Activated naive CD4-positive, alpha-beta T cell treated with anti-CD3 and anti-CD28 coated beads for 36 hours (primary cell): ENCODE measurements around the gene KRTAP2-2. TPM values are rescaled to one million over a fixed set of nuclear protein-coding genes. Genes with fewer than 3 reads are reported as not detected.

Source experiments
- CTCF ChIA-PET: fragments of 350-600 bp; sonication (Branson Sonifier 250); formaldehyde crosslinking; loops from one replicate; lab custom pipeline; 2021; ENCODE audit warnings: antibody characterized with exemption; lab: Charles Lee
- DNase-seq: peaks from one replicate; pipeline ENCODE4 v3.0.0-alpha.2; 2020
- H3K27ac Mint-ChIP-seq: one replicate; pipeline ENCODE4 v1.8.0; 2021; ENCODE audit warnings: mild to moderate bottlenecking, mixed read lengths
- H3K27me3 Mint-ChIP-seq: one replicate; pipeline ENCODE4 v1.8.0; 2021; ENCODE audit warnings: low read depth, mixed read lengths
- H3K36me3 Mint-ChIP-seq: one replicate; pipeline ENCODE4 v1.8.0; 2021; ENCODE audit warnings: low read depth, mixed read lengths
- H3K4me1 Mint-ChIP-seq: one replicate; pipeline ENCODE4 v1.8.0; 2021; ENCODE audit warnings: low read depth, mixed read lengths
- H3K4me3 Mint-ChIP-seq: one replicate; pipeline ENCODE4 v1.8.0; 2021; ENCODE audit warnings: mild to moderate bottlenecking, moderate library complexity, mixed read lengths
- H3K9me3 Mint-ChIP-seq: one replicate; pipeline ENCODE4 v1.8.0; 2021; ENCODE audit warnings: mixed read lengths
- intact Hi-C: fragments of 100-400 bp; cut with micrococcal nuclease; formaldehyde crosslinking; loops from one replicate; pipeline ENCODE4 v1.15.1; 2023
- total RNA-seq, 2 experiments: library from RNA; stranded (reverse); gene quantifications; one replicate each; pipeline ENCODE4 v1.2.3, GENCODE V29; 2021

Gene KRTAP2-2
- total RNA-seq, 2 experiments from 2014 or later: not detected

- Mint-ChIP-seq H3K4me3 (no peak overlapping the region), H3K27ac (no peak overlapping the region), H3K36me3 (no peaks in the 10 kb centered on the region), H3K9me3 (no peaks in the 10 kb centered on the region), H3K4me1 (no peaks in the 10 kb centered on the region), H3K27me3 (no peaks in the 10 kb centered on the region)
- intact Hi-C loops: no loop called here
- no peak for DNase-seq
- CTCF ChIA-PET: no interaction called here
Observed at GRCh38 chr17:41012326-41013120, 42.5 kb downstream of the KRTAP2-2 start.

GRCh38 chr17:41010441-41010840, 44.6 kb downstream of the KRTAP2-2 start:
- Mint-ChIP-seq H3K27me3 (no peaks in the 10 kb centered on the region), H3K36me3 (no peaks in the 10 kb centered on the region), H3K4me1 (no peaks in the 10 kb centered on the region), H3K4me3 (no peak overlapping the region), H3K9me3 (no peaks in the 10 kb centered on the region), H3K27ac (no peak overlapping the region)
- intact Hi-C loops: no loop called here
- no peak for DNase-seq
- CTCF ChIA-PET: interaction anchor here (0.6 kb wide), 1 partner anchor 15 kb away, joined by 3 read pairs; no protein-coding TSS in a partner anchor

GRCh38 chr17:41009936-41010335, 45.1 kb downstream of the KRTAP2-2 start:
- intact Hi-C loops: no loop called here
- H3K9me3 Mint-ChIP-seq: no peaks in the 10 kb centered on the region
- H3K4me3 Mint-ChIP-seq: no peak overlapping the region
- no peak overlapping the region for H3K27ac Mint-ChIP-seq
- no peaks in the 10 kb centered on the region for H3K4me1 Mint-ChIP-seq
- no peaks in the 10 kb centered on the region for H3K36me3 Mint-ChIP-seq
- no peak for DNase-seq
- CTCF ChIA-PET: interaction anchor here (0.6 kb wide), 1 partner anchor 14 kb away, joined by 3 read pairs; no protein-coding TSS in a partner anchor
- H3K27me3 Mint-ChIP-seq: no peaks in the 10 kb centered on the region

- no peaks in the 10 kb centered on the region for H3K27me3 Mint-ChIP-seq
- CTCF ChIA-PET: no interaction called here
- no peaks in the 10 kb centered on the region for H3K9me3 Mint-ChIP-seq
- H3K4me3 Mint-ChIP-seq: no peak overlapping the region
- no peaks in the 10 kb centered on the region for H3K36me3 Mint-ChIP-seq
- intact Hi-C loops: no loop called here
- H3K4me1 Mint-ChIP-seq: no peaks in the 10 kb centered on the region
- H3K27ac Mint-ChIP-seq: no peak overlapping the region
- DNase-seq: no peak
Observed at GRCh38 chr17:41009301-41009760, 45.7 kb downstream of the KRTAP2-2 start.

DNA sequence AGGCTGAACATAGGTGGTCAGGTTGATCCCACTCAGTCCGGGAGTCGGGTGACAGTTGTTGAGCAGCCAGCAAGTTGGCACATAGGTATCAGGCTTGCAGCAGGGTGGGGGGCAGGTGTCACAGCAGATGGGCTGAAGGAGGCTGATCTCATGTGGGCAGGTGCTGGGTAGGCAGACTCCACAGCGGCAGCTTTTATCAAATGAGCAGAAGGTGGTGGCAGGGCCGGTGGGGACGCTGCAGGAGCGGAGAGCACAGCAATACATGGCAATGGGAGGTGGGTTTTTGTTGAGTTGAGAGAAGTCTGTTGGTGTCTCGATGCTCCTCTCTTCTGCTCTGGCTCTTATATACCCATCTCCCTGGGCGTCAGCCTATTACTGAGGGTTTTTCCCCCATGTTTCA, 46.2 kb downstream of the KRTAP2-2 start, which contains the start of gene KRTAP3-1:
Gene KRTAP3-1 (minus strand): TSS at position 318 of the 400 bp plus-strand sequence. CDS start 54 bp downstream, at position 264.
- H3K27ac Mint-ChIP-seq: no peak within 1 kb of the TSS

More for the DNA sequence above, 46.2 kb downstream of the KRTAP2-2 start, which contains the start of gene KRTAP3-1:
- CTCF ChIA-PET: no interaction called here
- no peak for DNase-seq
- Mint-ChIP-seq H3K36me3 (no peaks in the 10 kb centered on the region), H3K4me1 (no peaks in the 10 kb centered on the region), H3K27me3 (no peaks in the 10 kb centered on the region), H3K9me3 (no peaks in the 10 kb centered on the region), H3K4me3 (no peak within 1 kb of the TSS)
- intact Hi-C loops: no loop called here

Other genes with a start within 250 kb of the KRTAP2-2 start
- 10 to 100 TPM; 32.5 to 34.7 TPM for gene KRT10, start 232.6 kb downstream of the KRTAP2-2 start, total RNA-seq
- not detected for gene KRT12, start 188.0 kb downstream of the KRTAP2-2 start, total RNA-seq
- gene KRT20, start 170.0 kb downstream of the KRTAP2-2 start, total RNA-seq: not detected
- gene KRT23, start 117.6 kb downstream of the KRTAP2-2 start, total RNA-seq: not detected
- not detected for gene KRT39, start 88.3 kb downstream of the KRTAP2-2 start, total RNA-seq
- gene KRT40, start 70.9 kb downstream of the KRTAP2-2 start, total RNA-seq: not detected
- not detected for gene KRTAP3-3, start 61.1 kb downstream of the KRTAP2-2 start, total RNA-seq
- not detected for gene KRTAP3-2, start 55.3 kb downstream of the KRTAP2-2 start, total RNA-seq
- gene KRTAP3-1, start 46.1 kb downstream of the KRTAP2-2 start, total RNA-seq: not detected
- gene KRTAP1-5, start 28.0 kb downstream of the KRTAP2-2 start, total RNA-seq: not detected
- not detected for gene KRTAP1-4, start 25.0 kb downstream of the KRTAP2-2 start, total RNA-seq
- not detected for gene KRTAP1-3, start 20.4 kb downstream of the KRTAP2-2 start, total RNA-seq
- not detected for gene KRTAP1-1, start 13.8 kb downstream of the KRTAP2-2 start, total RNA-seq
- not detected for gene KRTAP2-1, start 7.9 kb downstream of the KRTAP2-2 start, total RNA-seq
- not detected for gene KRTAP2-3, start 4.9 kb upstream of the KRTAP2-2 start, total RNA-seq
- not detected for gene KRTAP2-4, start 10.6 kb upstream of the KRTAP2-2 start, total RNA-seq
- gene KRTAP4-7, start 28.9 kb upstream of the KRTAP2-2 start, total RNA-seq: not detected
- not detected for gene KRTAP4-8, start 42.9 kb upstream of the KRTAP2-2 start, total RNA-seq
- gene KRTAP4-16, start 47.0 kb upstream of the KRTAP2-2 start, total RNA-seq: not detected
- not detected for gene KRTAP4-9, start 50.2 kb upstream of the KRTAP2-2 start, total RNA-seq
- gene KRTAP4-11, start 63.1 kb upstream of the KRTAP2-2 start, total RNA-seq: not detected
- gene KRTAP4-12, start 69.0 kb upstream of the KRTAP2-2 start, total RNA-seq: not detected
- gene KRTAP4-6, start 85.3 kb upstream of the KRTAP2-2 start, total RNA-seq: not detected
- gene KRTAP4-5, start 94.6 kb upstream of the KRTAP2-2 start, total RNA-seq: not detected
- not detected for gene KRTAP4-4, start 105.5 kb upstream of the KRTAP2-2 start, total RNA-seq
- gene KRTAP4-3, start 113.0 kb upstream of the KRTAP2-2 start, total RNA-seq: not detected
- not detected for gene KRTAP4-2, start 123.0 kb upstream of the KRTAP2-2 start, total RNA-seq
- not detected for gene KRTAP4-1, start 129.7 kb upstream of the KRTAP2-2 start, total RNA-seq
- gene KRTAP9-1, start 134.7 kb upstream of the KRTAP2-2 start, total RNA-seq: not detected
- not detected for gene KRTAP9-2, start 171.4 kb upstream of the KRTAP2-2 start, total RNA-seq
- not detected for gene KRTAP9-3, start 177.2 kb upstream of the KRTAP2-2 start, total RNA-seq
- gene KRTAP9-8, start 182.8 kb upstream of the KRTAP2-2 start, total RNA-seq: not detected
- not detected for gene KRTAP9-4, start 194.5 kb upstream of the KRTAP2-2 start, total RNA-seq
- gene KRTAP9-9, start 200.2 kb upstream of the KRTAP2-2 start, total RNA-seq: not detected
- not detected for gene KRTAP9-6, start 210.1 kb upstream of the KRTAP2-2 start, total RNA-seq
- gene KRTAP9-7, start 220.5 kb upstream of the KRTAP2-2 start, total RNA-seq: not detected
- gene KRTAP29-1, start 247.6 kb upstream of the KRTAP2-2 start, total RNA-seq: not detected